Cardiac muscle cell (in vitro differentiated cells and primary cell): ENCODE measurements around the gene KAZN. TPM values are rescaled to one million over a fixed set of nuclear protein-coding genes. Genes with fewer than 3 reads are reported as not detected.

Experiments
- DNase-seq, 2 donors: peaks; one replicate each; pipeline versions ENCODE4 v3.0.0 to v3.0.0-alpha.2; 2010 to 2017; ENCODE audit warnings: low read depth in 1 of 2, low spot score in 1 of 2
- H3K27ac ChIP-seq: fragments of 200-600 bp; sonication (generic); 2 replicates; pipeline ENCODE4 v1.5.1; 2016
- H3K27me3 ChIP-seq: fragments of 200-600 bp; sonication (generic); 2 replicates; pipeline ENCODE4 v1.6.0; 2016; ENCODE audit warnings: control low read depth
- H3K36me3 ChIP-seq: fragments of 200-600 bp; sonication (generic); 2 replicates; pipeline ENCODE4 v1.5.1; 2016; ENCODE audit warnings: control low read depth
- H3K4me1 ChIP-seq: fragments of 200-600 bp; sonication (generic); 2 replicates; pipeline ENCODE4 v1.8.1; 2017; ENCODE audit warnings: low read depth, mild to moderate bottlenecking, mixed run types
- H3K4me3 ChIP-seq: fragments of 200-600 bp; sonication (generic); 2 replicates; pipeline ENCODE4 v1.5.1; 2016; ENCODE audit warnings: mild to moderate bottlenecking
- H3K9me3 ChIP-seq: fragments of 200-600 bp; sonication (generic); 2 replicates; pipeline ENCODE4 v1.5.1; 2017; ENCODE audit warnings: low read depth, mild to moderate bottlenecking, control low read depth
- polyA plus RNA-seq: library from polyadenylated mRNA; unstranded; fragments of >200 nt; fragmentation: Nextera tagmentation; extraction: Ambion mirVana; gene quantifications from 2 replicates; pipeline ENCODE4 v1.2.1, GENCODE V29; 2016
- total RNA-seq: library from RNA; depleted of rRNA; stranded (reverse); fragments of >200 nt; gene quantifications from 2 replicates; pipeline ENCODE4 v1.2.3, GENCODE V29; 2016
- TF ChIP-seq, protein P1 (sequence below): IDR thresholded peaks from 2 replicates; pipeline ENCODE4 v1.5.1; 2012; ENCODE audit warnings: low read depth, mild to moderate bottlenecking, low read length

The KAZN gene
- total and polyA plus RNA-seq, 2 experiments from 2014 or later: 17.5 to 26.9 TPM

DNA sequence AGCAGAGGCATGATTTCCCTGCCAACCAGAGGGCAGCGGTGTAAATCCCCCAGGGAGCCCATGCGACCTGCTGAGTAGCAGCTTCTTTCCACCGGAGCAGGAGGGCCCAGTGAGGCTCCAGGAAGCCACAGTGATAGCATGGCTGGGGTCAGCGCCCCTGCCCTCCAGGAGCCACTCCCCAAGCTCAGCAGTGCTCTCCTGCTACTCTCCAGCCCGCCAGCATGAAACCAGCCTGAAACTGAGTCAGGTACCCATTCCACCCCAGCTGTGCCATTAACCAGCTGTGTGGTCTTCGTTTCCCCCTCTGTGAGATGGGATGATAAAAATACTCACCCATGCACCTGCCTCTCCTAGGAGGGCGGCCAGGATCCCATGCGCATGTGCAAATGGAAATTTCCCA lies 431.3 kb downstream of the KAZN start:
- DNase-seq: no peak
- Histone ChIP-seq H3K36me3 (no peaks in the 10 kb centered on the region), H3K27me3 (no peaks in the 10 kb centered on the region), H3K4me3 (no peak overlapping the region), H3K27ac (no peak overlapping the region), H3K9me3 (no peaks in the 10 kb centered on the region), H3K4me1 (no peaks in the 10 kb centered on the region)
- TF ChIP-seq, protein P1, sequence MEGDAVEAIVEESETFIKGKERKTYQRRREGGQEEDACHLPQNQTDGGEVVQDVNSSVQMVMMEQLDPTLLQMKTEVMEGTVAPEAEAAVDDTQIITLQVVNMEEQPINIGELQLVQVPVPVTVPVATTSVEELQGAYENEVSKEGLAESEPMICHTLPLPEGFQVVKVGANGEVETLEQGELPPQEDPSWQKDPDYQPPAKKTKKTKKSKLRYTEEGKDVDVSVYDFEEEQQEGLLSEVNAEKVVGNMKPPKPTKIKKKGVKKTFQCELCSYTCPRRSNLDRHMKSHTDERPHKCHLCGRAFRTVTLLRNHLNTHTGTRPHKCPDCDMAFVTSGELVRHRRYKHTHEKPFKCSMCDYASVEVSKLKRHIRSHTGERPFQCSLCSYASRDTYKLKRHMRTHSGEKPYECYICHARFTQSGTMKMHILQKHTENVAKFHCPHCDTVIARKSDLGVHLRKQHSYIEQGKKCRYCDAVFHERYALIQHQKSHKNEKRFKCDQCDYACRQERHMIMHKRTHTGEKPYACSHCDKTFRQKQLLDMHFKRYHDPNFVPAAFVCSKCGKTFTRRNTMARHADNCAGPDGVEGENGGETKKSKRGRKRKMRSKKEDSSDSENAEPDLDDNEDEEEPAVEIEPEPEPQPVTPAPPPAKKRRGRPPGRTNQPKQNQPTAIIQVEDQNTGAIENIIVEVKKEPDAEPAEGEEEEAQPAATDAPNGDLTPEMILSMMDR: no peak

DNA sequence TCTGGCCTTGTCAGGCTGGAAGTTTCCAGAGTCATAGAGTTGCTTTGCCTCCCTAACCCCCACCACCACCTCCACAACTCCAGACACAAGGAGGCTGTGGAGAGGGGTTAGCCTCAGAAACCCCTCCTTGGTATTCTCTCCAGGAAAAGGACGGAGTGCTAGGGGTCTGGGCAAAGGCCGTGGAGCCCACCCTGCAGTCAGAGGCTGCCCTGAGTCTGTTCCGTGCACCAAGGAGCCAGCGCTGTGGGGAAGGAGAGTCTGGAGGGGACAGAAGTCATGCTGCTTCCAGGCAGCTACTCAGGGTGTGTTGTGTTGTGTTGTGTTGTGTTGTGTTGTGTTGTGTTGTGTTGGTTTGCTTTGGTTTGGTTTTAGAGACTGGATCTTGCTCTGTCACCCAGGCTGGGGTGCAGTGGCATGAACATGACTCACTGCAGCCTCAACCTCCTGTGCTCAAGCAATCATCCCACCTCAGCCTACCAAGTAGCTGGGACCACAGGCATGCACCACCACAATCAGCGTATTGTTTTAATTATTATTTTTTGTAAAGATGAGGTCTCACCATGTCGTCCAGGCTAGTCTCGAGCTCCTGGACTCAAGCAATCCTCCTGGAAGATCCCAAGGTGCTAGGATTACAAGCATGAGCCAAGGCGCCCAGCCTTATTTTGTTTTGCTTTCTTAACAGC lies 432.9 kb downstream of the KAZN start:
- Histone ChIP-seq H3K4me1 (no peaks in the 10 kb centered on the region), H3K36me3 (no peaks in the 10 kb centered on the region), H3K4me3 (no peak overlapping the region), H3K9me3 (no peaks in the 10 kb centered on the region), H3K27me3 (no peaks in the 10 kb centered on the region), H3K27ac (no peak overlapping the region)
- DNase-seq: no peak
- TF ChIP-seq, protein P1: no peak

DNA sequence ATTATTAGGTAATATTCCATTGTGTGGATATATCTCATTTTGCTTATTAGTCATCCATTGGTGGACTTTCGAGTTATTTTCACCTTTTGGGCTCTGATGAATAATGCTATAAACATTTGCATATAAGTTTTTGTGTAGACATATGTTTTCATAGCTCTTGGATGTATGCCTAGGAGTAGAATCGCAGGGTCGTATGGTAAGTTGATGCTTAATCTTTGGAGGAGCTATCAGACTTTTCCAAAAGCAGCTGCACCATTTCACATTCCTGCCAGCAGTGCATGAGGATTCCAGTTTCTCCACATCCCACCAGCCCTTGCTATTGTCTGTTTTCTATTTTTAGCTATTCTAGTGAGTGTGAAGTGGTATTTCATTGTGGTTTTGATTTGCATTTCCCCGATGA lies 434.8 kb downstream of the KAZN start:
- no peaks in the 10 kb centered on the region for H3K27me3 ChIP-seq
- H3K4me3 ChIP-seq: no peak overlapping the region
- no peaks in the 10 kb centered on the region for H3K4me1 ChIP-seq
- no peaks in the 10 kb centered on the region for H3K9me3 ChIP-seq
- TF ChIP-seq, protein P1: peak; percentile 49
- no peaks in the 10 kb centered on the region for H3K36me3 ChIP-seq
- no peak overlapping the region for H3K27ac ChIP-seq
- DNase-seq: peak in 1 of 2 donors; percentile 76

DNA sequence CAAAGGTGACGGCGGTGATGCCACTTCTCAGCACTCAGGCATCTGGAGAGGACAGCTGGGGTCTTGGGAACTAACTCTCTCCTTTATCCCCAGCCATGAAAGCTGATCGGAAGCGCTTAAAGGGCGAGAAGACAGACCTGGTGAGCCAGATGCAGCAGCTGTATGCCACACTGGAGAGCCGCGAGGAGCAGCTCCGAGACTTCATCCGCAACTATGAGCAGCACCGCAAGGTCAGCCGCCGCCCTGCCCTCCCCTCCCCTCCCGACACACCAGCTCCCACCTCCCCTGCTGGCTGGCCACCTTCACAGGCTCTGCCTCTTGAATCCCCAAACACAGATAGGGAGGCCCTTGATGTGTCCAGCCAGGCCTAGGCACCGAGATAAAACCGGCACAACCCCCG lies 436.2 kb downstream of the KAZN start:
- no peaks in the 10 kb centered on the region for H3K36me3 ChIP-seq
- H3K4me1 ChIP-seq: no peaks in the 10 kb centered on the region
- H3K27ac ChIP-seq: peak overlapping the region; percentile 54
- no peaks in the 10 kb centered on the region for H3K27me3 ChIP-seq
- DNase-seq: no peak
- TF ChIP-seq, protein P1: no peak
- H3K9me3 ChIP-seq: no peaks in the 10 kb centered on the region
- no peak overlapping the region for H3K4me3 ChIP-seq

DNA sequence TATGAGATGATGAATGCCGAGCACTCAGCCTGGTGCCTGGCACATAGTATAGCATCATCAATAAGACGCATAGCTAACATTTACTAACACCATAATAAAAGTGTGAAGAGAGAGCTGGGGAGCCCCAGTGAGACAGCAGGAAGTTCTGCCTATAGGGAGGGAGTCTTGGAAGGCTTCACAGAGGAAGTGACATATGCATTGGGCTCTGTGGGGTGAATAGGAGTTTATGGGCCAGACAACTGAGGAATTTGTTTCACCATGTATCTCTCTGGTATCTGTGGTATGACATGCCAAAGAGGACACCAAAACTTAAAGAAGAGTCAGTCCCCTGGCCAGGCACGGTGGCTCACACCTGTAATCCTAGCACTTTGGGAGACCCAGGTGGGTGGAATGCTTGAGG lies 436.8 kb downstream of the KAZN start:
- TF ChIP-seq, protein P1: no peak
- H3K27ac ChIP-seq: no peak overlapping the region
- no peak for DNase-seq
- H3K4me1 ChIP-seq: no peaks in the 10 kb centered on the region
- no peak overlapping the region for H3K4me3 ChIP-seq
- H3K27me3 ChIP-seq: no peaks in the 10 kb centered on the region
- H3K36me3 ChIP-seq: no peaks in the 10 kb centered on the region
- H3K9me3 ChIP-seq: no peaks in the 10 kb centered on the region
